Tracheal epithelial cell (primary cell): ENCODE measurements around the gene PSMD5. TPM values are rescaled to one million over a fixed set of nuclear protein-coding genes. Genes with fewer than 3 reads are reported as not detected.

ENCODE experiments used
- total RNA-seq: library from RNA; depleted of rRNA; stranded (reverse); fragments of >200 nt; gene quantifications from 2 replicates; pipeline ENCODE4 v1.2.1, GENCODE V29; 2014

The PSMD5 gene
- 15.9 and 23.2 TPM in 2 replicates for total RNA-seq

DNA sequence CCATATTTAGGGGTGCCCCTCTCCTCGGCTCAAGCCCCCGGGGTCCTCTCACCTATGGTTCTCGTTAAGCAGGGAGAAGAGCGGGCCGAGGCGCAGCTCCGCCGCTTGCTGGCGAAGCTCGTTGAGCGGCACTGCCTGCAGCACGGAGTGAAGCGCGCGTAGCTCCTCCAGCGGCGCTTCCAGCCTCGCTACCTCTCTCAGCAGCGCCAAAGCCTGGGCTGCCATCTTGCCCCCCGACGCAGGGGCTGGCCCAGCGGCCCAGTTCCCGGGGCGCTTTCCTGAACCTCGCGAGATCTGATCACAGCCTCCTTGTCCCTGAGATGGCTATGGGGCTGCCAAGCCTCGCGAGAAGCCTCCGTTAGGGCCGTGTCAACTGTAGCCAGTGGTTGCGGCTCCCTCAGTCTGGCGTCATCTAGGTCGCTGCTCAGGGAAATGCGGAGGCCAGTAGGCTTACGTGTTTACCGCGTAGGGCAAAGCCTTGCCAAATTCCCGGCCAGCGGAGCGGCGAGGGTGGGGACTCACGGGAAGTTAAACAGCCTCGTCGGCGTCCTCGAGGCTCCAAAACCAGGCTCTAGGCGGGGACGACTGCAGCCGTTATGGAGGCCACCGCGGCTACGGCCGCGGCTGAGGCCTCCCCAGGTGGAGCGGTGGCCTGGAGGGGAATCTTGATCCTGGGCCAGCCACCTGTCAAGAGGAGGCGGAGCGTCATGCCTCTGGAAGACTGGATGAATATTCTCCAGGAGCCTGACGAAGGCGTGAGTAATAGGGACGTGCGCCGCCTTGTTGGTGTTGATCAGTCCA is at the start of gene PSMD5:
Gene PSMD5, minus strand, starts transcription at position 238 of the 801 bp plus-strand sequence. Its CDS starts 13 bp downstream, at position 225.

DNA sequence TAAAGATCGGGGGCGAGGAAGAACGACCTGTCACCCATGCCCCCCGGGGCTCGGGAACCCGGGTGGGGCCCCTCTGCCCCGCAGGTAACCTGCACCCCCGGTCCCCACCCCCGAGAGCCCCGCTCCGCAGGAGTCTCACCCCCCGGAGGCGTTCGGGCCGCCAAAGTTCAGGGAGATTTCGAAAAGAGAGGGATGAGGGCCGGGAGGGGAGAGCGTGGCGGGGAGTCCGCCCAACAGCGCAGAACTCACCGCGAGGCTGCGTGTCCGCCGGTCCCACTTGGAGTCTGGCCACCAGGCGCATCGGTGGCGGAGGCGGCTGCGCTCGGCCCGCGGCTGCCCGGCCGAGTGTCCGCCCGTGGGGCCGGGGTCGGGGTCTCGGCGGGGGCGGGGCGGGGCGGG is 34.1 kb upstream of the PSMD5 start, which contains the start of gene PHF19:
Gene PHF19, minus strand, starts transcription at position 347 of the 399 bp plus-strand sequence. CDS start 2,447 bp downstream, outside the sequence.

DNA sequence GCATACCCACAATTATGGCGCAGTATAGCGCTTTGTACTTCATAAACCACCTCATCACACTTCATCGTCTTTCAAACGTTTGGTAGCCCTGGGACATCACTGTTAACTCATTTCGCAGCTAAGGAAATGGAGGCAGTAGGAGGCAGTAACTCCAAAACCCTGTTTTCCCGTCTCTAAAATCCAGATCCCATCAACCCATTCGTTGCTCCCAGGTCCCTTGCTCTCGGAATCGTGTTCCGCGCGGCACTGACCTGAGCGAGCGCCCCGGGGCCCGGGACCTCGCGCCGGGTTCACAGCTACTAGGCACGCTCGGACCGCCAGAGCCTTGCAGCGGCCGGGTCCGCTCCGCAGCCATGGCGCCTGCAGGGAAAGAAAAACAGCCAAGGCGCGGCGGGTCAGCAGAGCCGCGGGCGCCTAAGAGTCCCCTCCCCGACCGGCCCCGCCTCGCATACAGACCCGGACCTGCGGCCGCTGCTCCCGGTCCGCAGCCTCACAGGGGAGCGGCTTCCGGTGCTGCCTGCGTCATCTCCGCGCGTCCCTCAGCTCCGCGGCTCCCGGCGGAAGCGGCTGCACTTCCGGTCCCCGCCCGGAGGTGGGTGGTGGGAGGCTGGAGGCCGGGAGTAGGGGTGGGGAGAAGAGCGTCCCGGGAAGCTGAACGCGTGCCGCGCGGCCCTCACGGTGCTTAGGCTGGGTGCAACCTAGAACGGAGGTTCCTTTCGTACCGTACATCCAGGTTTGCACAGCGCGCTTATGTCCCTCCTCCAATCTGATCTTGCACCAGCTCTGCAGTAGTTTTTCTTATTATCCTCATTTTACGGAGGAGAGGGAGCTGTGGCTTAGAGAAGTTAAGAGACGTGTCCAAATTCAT is 49.6 kb downstream of the PSMD5 start, which contains the start of gene FBXW2:
Gene FBXW2, minus strand, starts transcription at position 519 of the 868 bp plus-strand sequence. CDS start 5,158 bp downstream, outside the sequence.

Other genes with a start within 250 kb of the PSMD5 start
- 8.2 and 11.7 TPM in 2 replicates for gene MEGF9, start 128.5 kb downstream of the PSMD5 start, total RNA-seq
- gene FBXW2, start 49.5 kb downstream of the PSMD5 start, total RNA-seq = 28.4 and 37.1 TPM in 2 replicates
- 7.0 and 7.7 TPM in 2 replicates for gene PHF19, start 34.3 kb upstream of the PSMD5 start, total RNA-seq
- 0.85 and 6.3 TPM in 2 replicates for gene TRAF1, start 83.9 kb upstream of the PSMD5 start, total RNA-seq
- gene C5, start 207.4 kb upstream of the PSMD5 start, total RNA-seq = 0.48 and 1.7 TPM in 2 replicates
- 2.4 and 5.5 TPM in 2 replicates for gene CNTRL, start 232.0 kb upstream of the PSMD5 start, total RNA-seq